Measurements from ENCODE around the gene ZNF81.

DNA sequence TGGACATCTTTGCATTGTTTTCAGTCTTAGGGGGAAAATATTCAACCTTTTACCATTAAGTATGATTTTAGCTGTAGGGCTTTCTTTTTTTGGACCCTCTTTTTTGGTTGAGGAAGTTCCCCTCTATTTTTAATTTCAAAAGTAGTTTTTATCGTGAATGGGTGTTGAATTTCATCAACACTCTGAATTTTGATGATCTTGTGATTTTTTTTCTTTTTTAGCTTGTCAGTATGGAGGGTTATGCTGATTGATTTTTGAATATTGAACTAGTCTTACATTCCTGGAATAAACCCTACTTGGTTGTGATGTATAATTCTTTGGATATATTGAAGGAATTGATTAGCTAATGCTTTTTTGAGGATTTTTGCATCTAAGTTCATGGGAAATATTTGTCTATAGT lies 1.7 kb downstream of the ZNF81 start:
- TF ChIP-seq POLR2A (IDR thresholded peaks at IDR 0.05; ENCODE audit: low read depth, low read length) = no peak
- TF ChIP-seq, protein P1, sequence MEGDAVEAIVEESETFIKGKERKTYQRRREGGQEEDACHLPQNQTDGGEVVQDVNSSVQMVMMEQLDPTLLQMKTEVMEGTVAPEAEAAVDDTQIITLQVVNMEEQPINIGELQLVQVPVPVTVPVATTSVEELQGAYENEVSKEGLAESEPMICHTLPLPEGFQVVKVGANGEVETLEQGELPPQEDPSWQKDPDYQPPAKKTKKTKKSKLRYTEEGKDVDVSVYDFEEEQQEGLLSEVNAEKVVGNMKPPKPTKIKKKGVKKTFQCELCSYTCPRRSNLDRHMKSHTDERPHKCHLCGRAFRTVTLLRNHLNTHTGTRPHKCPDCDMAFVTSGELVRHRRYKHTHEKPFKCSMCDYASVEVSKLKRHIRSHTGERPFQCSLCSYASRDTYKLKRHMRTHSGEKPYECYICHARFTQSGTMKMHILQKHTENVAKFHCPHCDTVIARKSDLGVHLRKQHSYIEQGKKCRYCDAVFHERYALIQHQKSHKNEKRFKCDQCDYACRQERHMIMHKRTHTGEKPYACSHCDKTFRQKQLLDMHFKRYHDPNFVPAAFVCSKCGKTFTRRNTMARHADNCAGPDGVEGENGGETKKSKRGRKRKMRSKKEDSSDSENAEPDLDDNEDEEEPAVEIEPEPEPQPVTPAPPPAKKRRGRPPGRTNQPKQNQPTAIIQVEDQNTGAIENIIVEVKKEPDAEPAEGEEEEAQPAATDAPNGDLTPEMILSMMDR (conservative IDR thresholded peaks at IDR 0.05; ENCODE audit: low read depth, low read length) = no peak
- no peak for TF ChIP-seq SMC3 (IDR thresholded peaks at IDR 0.05; ENCODE audit: low read depth, low read length)
- TF ChIP-seq RAD21 (IDR thresholded peaks at IDR 0.05; ENCODE audit: low read length) = no peak
- TF ChIP-seq MAFK (IDR thresholded peaks at IDR 0.05; ENCODE audit: low read depth, low read length) = no peak
- TF ChIP-seq, protein P2, sequence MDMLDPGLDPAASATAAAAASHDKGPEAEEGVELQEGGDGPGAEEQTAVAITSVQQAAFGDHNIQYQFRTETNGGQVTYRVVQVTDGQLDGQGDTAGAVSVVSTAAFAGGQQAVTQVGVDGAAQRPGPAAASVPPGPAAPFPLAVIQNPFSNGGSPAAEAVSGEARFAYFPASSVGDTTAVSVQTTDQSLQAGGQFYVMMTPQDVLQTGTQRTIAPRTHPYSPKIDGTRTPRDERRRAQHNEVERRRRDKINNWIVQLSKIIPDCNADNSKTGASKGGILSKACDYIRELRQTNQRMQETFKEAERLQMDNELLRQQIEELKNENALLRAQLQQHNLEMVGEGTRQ (IDR thresholded peaks at IDR 0.05; ENCODE audit: low read depth, low read length) = no peak
- TF ChIP-seq RFX5 (IDR thresholded peaks at IDR 0.05; ENCODE audit: low read depth, low read length) = no peak
- no peak for TF ChIP-seq CEBPB (IDR thresholded peaks at IDR 0.05; ENCODE audit: low read depth, low read length)
- TF ChIP-seq MXI1 (IDR thresholded peaks at IDR 0.05; ENCODE audit: borderline replicate concordance, low read depth, low read length) = no peak
